Measurements from ENCODE around the gene GAPDHS.

Gene GAPDHS

DNA sequence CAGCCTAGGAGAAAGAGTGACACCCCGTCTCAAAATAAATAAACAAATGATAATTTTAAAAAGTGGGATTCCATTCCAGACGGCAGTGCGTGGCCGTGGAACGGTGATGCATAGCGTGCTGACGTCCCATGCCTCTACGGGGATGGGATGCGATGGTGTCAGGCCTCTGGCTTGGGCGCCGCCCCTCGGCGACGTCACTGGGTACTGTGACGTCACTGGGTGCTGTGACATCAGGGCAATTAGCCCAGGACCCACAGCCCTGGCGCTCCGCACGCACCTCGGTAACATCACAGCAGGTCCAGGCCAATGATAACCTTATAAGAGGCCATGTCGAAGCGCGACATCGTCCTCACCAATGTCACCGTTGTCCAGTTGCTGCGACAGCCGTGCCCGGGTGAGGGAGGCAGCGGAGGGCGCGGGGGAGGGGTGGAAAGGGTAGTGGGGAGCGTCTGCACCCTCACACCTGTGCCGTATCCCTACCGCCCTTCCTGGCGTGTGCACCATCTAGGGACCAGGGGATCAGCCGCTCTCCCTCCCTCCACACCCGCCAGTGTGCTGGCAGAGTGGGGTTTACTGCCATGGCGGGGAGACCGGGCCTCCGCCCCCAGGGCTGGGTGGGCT is at the start of gene GAPDHS:
Gene GAPDHS, plus strand, starts transcription at position 256 of the 621 bp plus-strand sequence. Its CDS starts 72 bp downstream, at position 328.
- intact Hi-C loops (cut with DNase I): no loop called here
- no peak for DNase-seq

DNA sequence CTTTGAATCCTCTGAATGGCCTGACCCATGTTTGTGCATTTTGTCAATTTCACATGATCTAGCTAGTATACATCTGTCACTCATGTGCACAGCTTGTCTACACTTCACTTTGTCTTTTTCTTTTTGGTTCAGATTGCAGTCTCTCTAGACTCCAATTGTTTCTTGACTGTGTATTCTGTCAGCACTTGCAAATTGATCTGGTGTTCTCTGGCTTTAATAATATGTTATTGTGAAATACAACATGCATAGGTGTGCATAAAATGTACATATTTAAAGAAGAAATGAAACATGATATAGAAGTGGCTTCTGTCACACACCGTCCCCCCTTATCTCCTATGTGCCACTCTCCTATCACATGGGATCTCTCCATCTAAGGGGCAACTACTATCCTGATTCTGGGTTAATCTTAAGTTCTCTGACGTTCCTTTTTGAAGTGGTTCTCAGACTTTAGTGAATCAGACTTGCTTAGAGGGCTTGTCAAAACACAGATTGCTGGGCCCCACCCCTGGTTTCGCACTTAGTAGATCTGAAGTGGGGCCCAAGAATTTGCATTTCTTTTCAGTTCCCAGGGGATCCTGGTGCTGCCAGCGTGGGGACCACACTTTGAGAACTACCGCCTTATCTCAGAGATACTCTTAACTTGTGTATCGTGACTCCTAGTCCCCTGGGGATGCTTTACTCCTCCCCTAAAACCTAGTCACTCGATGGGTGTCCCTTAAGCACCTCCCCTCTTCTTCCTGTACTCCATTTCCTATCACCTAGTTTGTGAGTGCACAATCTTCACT is 48.8 kb upstream of the GAPDHS start:
- intact Hi-C loops (cut with DNase I): no loop called here
- no peak for DNase-seq

DNA sequence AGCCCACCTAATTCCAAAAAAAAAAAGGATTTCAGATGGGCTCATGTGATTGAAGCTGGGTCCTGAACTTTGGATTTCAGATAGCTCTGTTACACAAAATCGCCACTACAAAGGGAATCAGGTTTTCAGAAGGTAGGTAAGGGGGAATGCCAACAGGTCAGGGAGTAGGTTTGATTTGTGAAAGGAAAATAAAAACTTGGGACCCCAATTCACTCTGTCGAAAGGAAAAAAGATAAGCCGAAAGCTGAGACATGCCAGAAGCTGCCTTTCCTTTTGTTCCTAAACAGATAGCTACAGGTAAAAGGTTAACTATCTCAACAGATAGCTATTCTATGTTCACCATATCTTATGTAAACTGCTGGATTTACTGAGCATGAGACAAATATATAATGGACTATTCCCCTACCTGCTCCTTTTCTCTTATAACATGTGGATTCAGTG is 47.0 kb upstream of the GAPDHS start:
- intact Hi-C loops (cut with DNase I): no loop called here
- no peak for DNase-seq

DNA sequence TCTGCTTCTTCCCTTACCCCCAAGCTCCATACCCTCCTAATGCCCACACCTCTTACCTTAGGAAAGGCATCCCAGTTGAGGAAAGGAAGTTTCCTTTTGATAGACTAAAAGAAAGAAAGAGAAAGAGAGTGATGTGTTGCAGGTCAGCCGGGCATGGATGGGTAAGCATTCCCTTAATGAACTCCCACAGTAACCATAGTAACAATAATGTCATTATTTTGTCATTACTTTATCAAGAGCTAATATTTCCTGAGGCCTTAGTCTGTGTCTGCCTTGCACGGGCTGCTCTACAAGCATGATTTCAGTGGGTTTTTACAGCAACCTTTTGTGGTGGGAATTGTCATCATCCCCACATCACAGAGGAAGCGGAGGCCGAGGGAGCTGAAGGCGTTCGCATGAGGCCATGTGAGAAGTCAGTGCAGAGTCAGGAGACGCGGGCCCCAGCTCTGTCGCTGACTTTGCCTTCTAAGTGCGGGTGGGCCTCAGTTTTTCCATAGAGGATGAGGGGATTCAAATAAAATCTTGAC is 45.5 kb upstream of the GAPDHS start:
- DNase-seq: no peak
- intact Hi-C loops (cut with DNase I): no loop called here

DNA sequence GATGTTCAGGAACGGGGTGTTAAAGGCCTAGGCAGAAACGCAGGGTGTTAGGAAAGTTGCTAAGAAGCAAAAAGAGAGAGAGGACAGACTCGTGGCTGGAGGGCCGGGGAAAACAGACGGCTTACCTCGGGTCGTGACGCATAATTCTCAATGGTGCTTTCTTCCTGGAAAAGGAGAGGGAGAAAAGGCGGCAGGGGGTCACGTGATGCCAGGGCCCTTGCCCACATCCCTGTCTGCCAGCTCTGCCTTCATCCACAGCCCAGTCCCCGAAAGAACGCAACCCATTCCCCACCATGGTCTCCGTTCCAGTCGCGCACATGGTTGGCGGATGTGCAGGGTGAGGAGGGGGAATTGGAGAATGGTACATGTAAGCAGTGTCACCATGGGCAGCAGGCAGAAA is 44.6 kb upstream of the GAPDHS start:
- DNase-seq: no peak
- intact Hi-C loops (cut with DNase I): no loop called here

DNA sequence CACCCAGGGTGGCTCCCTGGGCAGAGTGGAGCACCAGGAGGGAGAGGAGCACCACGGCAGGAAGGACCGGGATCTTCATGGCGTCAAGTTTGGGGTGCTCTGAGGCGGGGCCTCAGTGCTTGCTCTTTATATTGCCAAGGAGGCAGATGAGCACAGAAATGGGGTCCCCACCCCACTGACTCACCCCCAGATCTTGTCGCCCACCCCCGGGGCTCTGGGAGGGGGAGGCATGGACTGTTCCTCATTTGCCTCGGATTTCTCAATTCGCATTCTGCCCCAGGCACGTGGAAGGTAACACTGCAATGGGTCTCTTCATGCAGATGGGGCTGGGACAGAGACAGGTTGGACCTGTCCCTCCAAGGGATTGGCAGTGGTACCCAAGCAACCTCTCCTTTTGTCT is 42.9 kb upstream of the GAPDHS start, which contains the start of gene KRTDAP:
Gene KRTDAP, minus strand, starts transcription at position 101 of the 400 bp plus-strand sequence. Its CDS starts 22 bp downstream, at position 79.
- DNase-seq: no peak

DNA sequence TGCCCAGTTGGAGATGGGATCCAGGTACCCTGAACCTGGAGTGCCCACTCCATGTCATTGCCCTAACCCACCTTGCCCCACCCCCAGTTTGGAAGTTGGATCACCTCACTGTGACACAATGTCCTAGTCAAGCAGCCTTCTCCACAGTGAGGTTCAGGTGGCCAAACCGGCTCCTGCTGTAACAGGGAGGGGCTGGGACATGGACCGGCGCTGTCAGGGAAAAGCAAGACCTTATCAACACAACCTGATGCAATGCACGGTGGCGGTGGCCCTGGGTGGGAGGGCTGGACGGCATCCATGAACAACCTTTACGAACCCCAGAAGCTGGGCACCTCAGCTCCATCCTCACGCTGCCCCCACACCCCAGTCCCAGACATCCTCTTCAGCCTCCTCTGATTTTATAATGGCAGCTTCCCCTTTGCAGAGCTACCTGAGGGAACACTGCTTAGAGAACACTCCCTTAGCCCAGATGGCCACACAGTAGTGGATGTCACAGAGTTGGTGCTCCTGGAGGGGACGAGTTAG is 41.4 kb upstream of the GAPDHS start:
- DNase-seq: no peak

More for the DNA sequence above, 42.9 kb upstream of the GAPDHS start, which contains the start of gene KRTDAP:
- intact Hi-C loops (cut with DNase I): loop anchor here (10.0 kb wide), 1 partner anchor 226 kb away; the partner anchor contains the start of gene USF2

DNA sequence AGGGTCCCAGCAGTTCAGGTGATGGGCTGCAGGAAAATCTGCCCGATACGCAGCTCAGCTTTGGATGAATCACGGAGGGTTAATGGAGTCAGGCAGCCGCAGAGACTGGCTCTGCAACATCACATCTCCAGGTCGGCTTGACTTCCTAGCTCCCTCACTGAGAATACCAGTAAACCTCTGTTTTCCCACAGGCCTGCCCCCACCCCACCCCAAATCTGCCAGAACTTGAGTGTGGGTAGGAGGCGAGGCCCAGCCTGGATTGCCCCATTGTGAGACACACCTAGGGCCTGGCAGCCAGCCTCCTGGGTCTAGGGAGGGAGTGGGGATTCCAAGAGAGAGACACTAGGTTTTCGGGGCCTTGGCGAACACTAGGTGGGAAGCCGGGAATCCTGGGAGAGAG is 39.3 kb upstream of the GAPDHS start:
- no peak for DNase-seq
- intact Hi-C loops (cut with DNase I): loop anchor here (10.0 kb wide), 1 partner anchor 229 kb away; the partner anchor contains the start of gene USF2

More for the DNA sequence above, 41.4 kb upstream of the GAPDHS start:
- intact Hi-C loops (cut with DNase I): loop anchor here (10.0 kb wide), 1 partner anchor 227 kb away; the partner anchor contains the start of gene USF2

DNA sequence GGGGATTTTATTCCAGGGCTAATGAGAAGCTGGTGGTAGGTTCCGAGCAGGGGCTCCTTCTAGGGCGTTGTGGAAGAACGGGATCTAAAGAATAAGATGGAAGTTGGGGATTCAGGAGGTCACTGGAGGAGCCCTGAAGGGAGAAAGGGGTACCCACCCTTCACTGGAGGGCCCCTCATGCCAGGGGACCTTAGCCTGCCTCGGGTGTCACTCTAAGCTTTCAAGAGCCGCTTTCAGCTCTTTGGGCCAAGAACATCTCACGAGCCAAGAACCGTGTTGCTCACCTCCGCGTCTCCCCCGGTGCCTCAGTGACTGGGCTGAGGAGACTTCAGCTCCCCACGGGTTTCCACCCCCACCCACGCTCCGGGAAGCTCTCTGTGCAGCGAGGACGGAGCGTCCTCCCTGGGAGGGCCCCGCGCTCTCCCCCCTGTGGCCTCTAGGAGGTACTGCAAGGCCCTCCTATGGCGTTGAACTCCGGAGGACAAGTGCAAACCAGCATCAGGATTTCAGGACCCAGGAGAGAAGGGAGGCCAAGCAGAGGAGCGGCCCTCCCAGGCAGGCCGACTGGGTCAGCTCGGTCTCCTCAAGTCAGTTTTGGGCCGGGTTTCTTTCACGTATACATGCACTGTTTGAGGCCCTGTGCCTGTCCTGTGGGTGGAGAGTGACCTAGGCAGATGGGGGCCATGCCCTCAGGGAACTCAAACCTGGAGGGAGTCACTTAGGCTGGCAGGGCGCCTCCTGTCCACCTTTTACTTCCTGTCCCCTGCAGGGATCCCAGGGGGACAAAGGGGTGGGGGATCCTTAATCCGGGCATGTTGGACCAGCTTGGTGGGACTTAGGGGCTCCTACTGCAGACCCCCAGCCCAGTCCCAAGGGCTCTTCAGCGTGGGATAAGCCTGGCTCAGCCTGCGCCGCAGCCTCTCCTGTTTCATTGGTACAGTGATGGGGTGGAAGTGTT is 37.9 kb upstream of the GAPDHS start:
- intact Hi-C loops (cut with DNase I): loop anchor here (1.0 to 10.0 kb wide), 2 partner anchors 143 to 231 kb away; partner anchors contain the start of gene USF2
- peak; percentile 32 to 96 (median 67) for DNase-seq

DNA sequence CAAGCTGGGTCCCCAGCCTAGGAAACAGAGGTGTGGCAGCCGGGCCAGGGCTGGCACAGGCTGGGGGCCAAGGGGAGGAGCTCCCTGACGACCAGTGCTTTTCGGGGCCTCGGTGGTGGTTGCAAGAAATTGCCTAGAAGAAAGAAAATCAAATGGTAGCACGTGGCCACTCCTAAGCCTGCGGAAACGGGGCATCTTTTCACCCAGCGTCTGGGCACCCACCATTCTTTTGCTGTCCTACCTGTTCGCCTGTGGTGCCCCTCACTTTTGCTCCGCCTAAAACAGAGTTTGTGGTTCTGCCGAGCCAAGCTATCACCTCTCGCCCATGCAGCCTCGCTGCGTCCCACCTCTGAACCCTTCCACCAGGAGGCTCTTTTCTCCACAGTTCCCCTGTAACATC is 35.9 kb upstream of the GAPDHS start:
- DNase-seq: no peak
- intact Hi-C loops (cut with DNase I): loop anchor here (10.0 kb wide), 1 partner anchor 233 kb away; the partner anchor contains the start of gene USF2

DNA sequence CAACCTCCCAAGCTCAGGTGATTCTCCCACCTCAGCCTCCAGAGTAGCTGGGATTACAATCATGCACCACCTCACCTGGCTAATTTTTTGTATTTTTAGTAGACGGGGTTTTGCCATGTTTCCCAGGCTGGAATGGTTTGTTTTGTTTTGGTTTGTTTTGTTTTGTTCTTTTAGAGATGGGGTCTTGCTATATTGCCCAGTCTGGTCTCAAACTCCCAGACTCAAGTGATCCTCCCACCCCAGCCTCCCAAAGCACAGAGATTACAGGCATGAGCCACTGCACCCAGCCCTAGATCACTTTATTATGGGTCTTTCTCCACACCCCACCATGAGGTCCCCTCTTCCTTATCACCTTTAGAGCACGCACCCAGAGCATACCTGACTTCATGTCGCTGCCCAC is 35.0 kb upstream of the GAPDHS start:
- no peak for DNase-seq

DNA sequence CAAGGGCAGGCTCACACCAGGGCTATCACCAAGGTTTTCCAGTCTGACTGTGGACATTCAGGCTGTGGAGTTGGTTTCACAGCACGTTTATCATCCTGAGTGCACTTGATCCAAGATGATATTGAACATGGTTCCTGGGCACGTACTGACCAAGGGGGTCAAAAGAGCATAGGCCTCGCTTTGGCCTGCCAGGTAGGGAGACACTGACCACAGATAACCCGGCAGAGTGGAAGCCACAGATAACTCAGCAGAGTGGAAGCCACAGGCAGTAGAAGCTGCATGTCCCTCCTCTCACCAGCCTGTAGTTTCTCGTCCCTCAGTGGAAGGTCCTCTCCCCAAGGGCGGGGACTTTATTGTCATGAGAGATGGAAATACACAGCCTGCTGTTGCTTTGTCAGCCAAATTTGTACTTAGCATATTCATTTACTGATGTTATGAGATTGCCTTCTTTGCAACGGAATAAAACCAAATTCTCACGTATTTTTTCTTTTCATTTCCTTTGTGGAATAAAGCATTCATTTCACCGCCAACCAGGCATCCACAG is 34.2 kb upstream of the GAPDHS start:
- intact Hi-C loops (cut with DNase I): loop anchor here (10.0 kb wide), 1 partner anchor 234 kb away; the partner anchor contains the start of gene USF2
- no peak for DNase-seq

More for the DNA sequence above, 35.0 kb upstream of the GAPDHS start:
- intact Hi-C loops (cut with DNase I): loop anchor here (10.0 kb wide), 1 partner anchor 233 kb away; the partner anchor contains the start of gene USF2

DNA sequence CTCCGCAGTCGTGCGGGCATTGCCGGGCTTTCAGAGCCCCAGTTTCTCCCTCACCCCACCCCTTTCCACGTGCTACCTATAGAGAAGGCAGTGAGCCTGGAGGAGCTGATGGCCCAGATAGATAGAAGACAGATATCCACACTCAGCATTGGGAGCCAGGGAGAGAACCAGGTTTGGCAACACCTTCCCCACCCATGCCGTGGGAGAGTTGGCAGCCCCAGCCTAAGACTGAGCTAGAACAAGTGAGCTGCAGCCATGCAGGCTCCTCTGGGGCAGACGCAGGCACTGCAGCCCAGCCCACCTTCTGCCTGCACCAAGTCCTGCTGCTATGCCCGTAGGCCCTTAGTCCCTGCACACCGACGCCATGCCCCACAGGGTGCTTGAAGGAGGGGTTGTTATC is 32.6 kb upstream of the GAPDHS start:
- intact Hi-C loops (cut with DNase I): no loop called here
- DNase-seq: peak in 1 of 10 donors; percentile 34

DNA sequence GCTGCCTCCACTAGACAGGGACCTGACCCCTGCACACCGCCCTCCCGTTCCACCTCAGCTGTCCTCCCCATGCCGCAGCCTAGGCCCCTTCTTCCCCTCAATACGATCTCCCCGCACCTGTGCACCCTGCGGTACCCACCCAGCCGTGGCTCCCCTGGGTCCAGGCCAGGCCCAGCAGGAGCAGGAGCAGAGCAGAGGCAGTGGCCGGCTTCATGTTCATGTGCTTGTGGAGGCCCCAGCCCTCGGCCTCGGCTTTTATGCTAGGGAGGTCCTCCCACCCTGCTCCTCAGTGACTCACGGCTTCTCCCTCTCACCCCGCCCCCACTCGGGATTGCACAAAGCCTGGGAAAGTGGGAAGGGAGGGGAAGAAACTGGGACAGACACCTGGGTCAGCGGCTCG is 31.6 kb upstream of the GAPDHS start:
- intact Hi-C loops (cut with DNase I): no loop called here
- DNase-seq: peak in 7 of 10 donors; percentile 5 to 89 (median 55)

DNA sequence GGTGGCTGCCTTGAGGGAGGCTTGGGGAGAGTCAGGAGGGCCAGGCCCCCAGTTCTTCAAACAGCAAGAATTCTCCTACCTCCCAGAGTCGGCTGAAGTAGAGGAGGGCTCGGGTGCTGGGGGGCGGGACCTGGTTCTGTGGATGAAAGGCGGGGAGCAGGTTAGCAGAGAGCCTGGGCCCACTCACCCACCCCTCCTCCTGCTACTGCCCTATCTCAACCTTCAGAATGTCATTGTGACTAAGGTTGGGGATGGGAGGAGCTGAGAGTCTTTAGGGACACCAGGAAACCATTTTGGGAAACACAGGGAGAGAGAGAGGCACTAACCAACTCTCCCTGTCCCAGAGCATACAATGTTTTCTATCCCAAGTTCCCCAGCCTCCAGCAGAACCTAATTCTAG is 30.5 kb upstream of the GAPDHS start:
- peak in 1 of 10 donors; percentile 18 for DNase-seq
- intact Hi-C loops (cut with DNase I): no loop called here

DNA sequence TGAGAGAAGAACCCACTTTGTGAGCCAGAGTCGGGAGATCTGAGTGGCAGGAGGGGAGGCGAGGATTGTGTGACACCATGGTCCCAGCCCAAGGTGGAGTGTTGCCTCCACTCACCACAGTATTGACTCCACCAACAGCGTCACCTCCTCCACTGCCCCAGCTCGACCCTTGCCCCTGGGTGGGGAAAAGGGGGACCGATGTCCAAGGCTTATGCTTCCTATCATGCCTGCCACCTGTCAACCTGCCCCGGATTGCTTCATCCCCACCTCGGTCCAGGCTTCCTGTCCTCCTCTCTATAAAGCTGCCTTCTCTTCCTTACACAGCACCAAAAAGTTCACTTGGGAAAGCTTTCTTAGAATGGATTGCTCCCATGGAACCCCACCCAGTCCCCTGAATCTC is 27.2 kb upstream of the GAPDHS start:
- DNase-seq: peak in 1 of 10 donors; percentile 40
- intact Hi-C loops (cut with DNase I): no loop called here

DNA sequence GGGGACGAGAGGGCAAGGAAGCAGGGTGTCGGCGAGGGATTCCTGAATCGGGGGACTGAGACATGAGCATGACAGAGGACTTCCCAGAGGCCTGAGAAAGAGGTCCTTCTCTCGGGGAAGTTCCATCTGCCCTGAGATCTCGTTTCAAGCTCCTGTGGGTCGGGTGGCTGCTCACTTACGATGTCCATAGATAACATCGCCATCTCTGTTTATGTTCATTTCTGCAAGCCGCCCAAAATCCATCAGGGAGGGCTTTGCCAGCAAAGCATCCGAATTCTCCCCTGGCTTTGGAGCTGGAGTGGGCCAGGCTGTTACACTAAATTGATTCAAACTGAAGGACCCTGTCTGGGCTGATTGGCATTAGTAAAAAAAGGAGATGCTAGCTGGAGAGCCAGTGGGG is 25.7 kb upstream of the GAPDHS start:
- DNase-seq: peak in 1 of 10 donors; percentile 51
- intact Hi-C loops (cut with DNase I): no loop called here

DNA sequence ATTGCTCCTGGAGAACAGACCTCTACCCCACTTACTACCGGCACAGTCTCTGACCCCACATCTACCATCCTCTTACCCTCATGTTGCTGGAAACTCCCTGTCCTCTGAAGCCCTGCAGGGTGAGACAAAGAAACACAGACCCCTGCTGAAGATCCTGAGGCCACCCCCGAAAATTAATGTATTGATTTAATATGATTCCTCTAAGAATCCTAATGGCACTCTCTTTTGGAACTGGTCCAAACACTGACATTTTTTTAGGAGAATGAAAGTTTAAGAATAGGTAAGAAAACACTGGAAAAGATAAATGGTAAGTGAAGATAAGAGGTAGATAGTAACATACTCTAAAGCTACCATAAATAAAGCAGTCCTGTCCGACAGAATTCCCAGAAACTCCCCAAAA is 25.1 kb upstream of the GAPDHS start:
- no peak for DNase-seq
- intact Hi-C loops (cut with DNase I): no loop called here

DNA sequence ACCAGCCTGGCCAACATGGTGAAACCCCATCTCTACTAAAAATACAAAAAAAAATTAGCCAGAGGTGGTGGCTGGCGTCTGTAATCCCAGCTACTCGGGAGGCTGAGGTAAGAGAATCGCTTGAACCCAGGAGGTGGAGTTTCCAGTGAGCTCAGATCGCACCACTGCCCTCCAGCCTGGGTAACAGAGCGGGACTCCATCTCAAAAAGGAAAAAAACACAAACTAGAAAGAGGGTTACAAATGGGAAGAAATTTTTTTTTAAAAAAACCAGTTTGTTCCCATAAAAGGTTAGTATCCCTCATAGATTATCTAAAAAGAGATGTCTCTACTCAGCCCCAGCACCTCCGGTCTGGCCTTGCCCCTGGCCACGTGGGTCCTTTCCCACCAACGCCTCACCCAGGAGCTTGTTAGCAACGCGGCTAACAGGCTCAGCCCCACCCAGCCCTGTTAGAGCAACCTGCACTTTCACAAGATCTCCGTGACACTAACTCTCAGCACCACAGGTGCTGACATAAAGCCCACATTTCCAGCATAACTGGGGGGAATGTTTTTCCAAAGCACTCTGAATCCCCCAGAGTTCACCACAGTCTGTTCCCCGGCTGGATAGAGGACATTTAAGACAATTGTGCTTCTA is 24.1 kb upstream of the GAPDHS start:
- peak in 5 of 10 donors; percentile 15 to 87 (median 31) for DNase-seq
- intact Hi-C loops (cut with DNase I): no loop called here
